HUES64 (cell line): ENCODE results near the gene CLCN1.

Experiments used
- H3K27ac ChIP-seq: 2 replicates; pipeline ENCODE4 v1.7.0; 2013; ENCODE audit warnings: low read depth, low read length, inconsistent platforms
- H3K27me3 ChIP-seq: 2 replicates; pipeline ENCODE4 v1.6.1; 2013; ENCODE audit warnings: mild to moderate bottlenecking, low read length; ENCODE audit not compliant: insufficient read depth
- H3K36me3 ChIP-seq: 2 replicates; pipeline ENCODE4 v1.6.1; 2013; ENCODE audit warnings: mild to moderate bottlenecking, low read length; ENCODE audit not compliant: insufficient read depth
- H3K4me1 ChIP-seq: 2 replicates; pipeline ENCODE4 v1.6.1; 2013; ENCODE audit warnings: mild to moderate bottlenecking, low read length, moderate library complexity; ENCODE audit not compliant: insufficient read depth
- H3K4me3 ChIP-seq: 2 replicates; pipeline ENCODE4 v1.5.1; 2013; ENCODE audit warnings: mild to moderate bottlenecking, low read length, moderate library complexity
- H3K9ac ChIP-seq: 2 replicates; pipeline ENCODE4 v1.6.1; 2013; ENCODE audit warnings: mild to moderate bottlenecking, low read depth, low read length
- H3K9me3 ChIP-seq: 2 replicates; pipeline ENCODE4 v1.6.1; 2013; ENCODE audit warnings: low read depth, low read length; ENCODE audit not compliant: insufficient read depth
- whole genome bisulfite sequencing: fragments of 150-250, 120-280 bp; methylation state at CpG from one replicate; pipeline ENCODE4 v1.1.7; 2013; ENCODE audit warnings: missing lambda C conversion rate; 5-methylcytosine and 5-hydroxymethylcytosine counted together

Gene CLCN1

DNA sequence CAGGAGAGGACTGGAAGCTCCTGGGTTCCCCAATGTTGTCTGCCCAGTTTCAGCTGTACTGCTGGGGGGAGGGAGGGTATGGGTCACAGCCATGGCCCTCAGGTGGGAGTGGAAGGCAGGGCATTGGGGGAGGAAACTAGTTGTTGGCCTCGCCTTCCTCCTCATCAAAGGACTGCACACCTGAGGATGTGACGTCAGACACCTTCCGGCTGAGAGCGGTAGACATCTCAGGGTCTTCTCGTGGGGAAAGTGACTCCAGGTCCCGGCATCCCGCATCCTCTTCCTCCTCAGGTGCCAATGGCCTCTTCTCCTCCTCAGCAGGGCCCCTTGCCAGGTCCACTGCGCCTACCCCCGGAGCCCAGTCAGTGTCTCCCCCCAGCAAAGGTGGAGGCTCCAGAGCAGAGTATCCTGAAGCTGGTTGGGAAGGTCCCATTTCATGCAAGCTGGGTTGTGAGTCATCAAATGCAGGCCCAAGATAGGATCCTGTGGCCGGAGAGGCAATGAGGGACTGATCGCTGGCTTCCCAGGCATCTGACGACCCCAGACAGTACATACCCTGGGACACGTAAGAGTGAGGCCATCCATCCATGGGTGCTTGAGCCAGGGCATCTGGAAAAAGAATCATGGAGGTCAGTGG is 40.6 kb downstream of the CLCN1 start:
- Histone ChIP-seq H3K4me3 (no peak overlapping the region), H3K9me3 (no peaks in the 10 kb centered on the region), H3K4me1 (peaks cover 17% of the 10 kb centered on the region), H3K9ac (no peak overlapping the region), H3K27ac (no peak overlapping the region), H3K36me3 (peaks cover 51% of the 10 kb centered on the region), H3K27me3 (peaks cover 6% of the 10 kb centered on the region; the same call in 1 of the 2 replicates)
- 95% methylated on average over 13 of the region's 13 CpGs for WGBS

DNA sequence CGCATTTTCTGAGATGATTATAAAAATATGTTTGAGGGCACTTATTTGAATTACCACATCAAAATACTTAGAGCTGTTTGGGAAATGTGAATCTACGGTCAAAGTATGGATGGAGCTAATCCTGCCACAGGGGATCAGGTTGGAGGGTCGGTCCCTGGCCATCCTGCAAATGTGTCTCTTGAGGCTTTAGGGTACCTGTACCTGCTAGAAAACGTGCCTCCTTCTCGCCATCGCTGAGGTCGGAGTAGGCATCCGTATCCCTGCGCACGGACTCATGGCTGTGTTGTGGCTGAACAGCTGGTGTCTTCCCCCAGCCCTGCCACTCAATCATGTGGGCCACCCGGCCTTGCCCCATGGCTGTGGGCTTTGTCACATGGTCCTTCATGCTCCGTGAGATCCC is 42.7 kb downstream of the CLCN1 start:
- Histone ChIP-seq H3K4me1 (peaks cover 18% of the 10 kb centered on the region), H3K9me3 (no peaks in the 10 kb centered on the region), H3K4me3 (no peak overlapping the region), H3K9ac (no peak overlapping the region), H3K27ac (no peak overlapping the region), H3K36me3 (peaks cover 51% of the 10 kb centered on the region), H3K27me3 (peaks cover 15% of the 10 kb centered on the region)
- WGBS, result 93% methylated on average over 11 of the region's 12 CpGs

DNA sequence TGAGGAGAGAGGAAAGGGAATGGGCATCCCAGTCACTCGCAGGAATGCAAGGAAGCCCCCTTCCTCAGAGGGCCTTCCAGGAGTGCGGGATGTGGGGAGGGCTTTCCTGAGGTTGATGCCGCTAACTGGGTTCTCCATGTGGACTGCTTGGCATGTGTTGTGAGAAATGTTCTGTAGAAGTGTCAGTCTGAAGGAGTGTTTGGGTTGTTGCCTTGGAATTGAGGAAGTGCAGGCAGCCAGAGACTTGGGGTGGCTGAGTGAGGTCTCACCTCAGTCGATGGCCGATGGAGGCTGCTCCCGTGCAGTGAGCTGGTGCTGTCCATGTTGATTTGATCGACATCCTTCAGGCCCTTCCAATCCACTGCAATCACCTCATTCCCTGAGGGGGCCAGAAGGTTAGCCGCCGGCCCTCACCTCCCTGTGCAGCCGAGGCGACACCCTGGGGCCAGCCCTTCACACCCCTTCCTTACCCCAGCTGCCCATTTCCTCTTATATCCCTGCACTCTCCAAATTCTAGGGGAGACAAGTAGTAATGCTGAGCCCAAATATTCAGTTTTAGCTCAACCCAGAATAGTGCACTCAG is 44.0 kb downstream of the CLCN1 start:
- peaks cover 20% of the 10 kb centered on the region for H3K4me1 ChIP-seq
- H3K9ac ChIP-seq, result no peak overlapping the region
- no peak overlapping the region for H3K27ac ChIP-seq
- 86% methylated on average over 11 of the region's 11 CpGs for WGBS
- peaks cover 28% of the 10 kb centered on the region for H3K27me3 ChIP-seq
- H3K4me3 ChIP-seq, result no peak overlapping the region
- H3K9me3 ChIP-seq, result no peaks in the 10 kb centered on the region
- peaks cover 44% of the 10 kb centered on the region for H3K36me3 ChIP-seq

DNA sequence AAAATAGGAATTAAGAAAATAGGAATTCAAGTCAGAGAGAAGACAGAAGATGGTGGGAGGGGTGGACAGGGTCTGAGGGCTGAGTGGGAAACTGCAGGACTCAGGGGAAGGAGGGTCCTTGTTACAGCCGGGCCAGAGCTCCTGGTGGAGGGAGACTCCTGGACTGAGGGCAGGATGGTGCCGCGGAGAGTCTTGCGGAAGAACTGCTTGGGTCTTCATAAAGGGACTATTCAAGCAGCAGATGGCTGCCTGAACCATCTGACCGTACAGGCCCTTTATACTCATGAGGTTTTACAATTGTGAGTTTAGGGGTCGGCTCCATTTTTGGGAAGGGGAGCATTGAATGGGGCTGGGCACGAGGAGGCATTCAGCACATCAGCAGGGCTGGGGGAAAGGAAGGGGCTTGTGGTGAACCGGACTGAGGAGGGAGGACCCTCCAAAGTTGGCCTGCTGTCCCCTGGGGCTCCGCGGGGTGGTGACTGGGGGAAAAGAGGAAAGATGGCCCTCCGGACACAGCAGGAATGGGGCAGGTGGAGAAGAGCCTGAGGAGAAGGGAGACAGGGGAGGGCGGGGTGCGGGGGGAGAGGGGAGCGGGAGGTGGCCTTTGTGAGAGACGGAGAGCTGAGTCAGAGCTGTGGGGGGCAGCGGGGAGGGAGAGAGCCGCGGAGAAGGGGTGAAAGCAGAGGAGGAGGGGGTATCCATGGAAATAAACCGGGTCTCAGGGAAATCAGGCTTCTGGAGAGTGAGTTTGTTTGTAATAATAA is 45.1 kb downstream of the CLCN1 start:
- 17% methylated on average over 19 of the region's 19 CpGs for WGBS
- H3K27ac ChIP-seq, result no peak overlapping the region; the same call in 1 of the 2 replicates
- peak overlapping the region; percentile 76 for H3K4me3 ChIP-seq
- H3K27me3 ChIP-seq, result peaks cover 30% of the 10 kb centered on the region
- peak overlapping the region; percentile 30; the same call in 1 of the 2 replicates for H3K9ac ChIP-seq
- peaks cover 39% of the 10 kb centered on the region for H3K36me3 ChIP-seq
- no peaks in the 10 kb centered on the region for H3K9me3 ChIP-seq
- peaks cover 20% of the 10 kb centered on the region for H3K4me1 ChIP-seq

DNA sequence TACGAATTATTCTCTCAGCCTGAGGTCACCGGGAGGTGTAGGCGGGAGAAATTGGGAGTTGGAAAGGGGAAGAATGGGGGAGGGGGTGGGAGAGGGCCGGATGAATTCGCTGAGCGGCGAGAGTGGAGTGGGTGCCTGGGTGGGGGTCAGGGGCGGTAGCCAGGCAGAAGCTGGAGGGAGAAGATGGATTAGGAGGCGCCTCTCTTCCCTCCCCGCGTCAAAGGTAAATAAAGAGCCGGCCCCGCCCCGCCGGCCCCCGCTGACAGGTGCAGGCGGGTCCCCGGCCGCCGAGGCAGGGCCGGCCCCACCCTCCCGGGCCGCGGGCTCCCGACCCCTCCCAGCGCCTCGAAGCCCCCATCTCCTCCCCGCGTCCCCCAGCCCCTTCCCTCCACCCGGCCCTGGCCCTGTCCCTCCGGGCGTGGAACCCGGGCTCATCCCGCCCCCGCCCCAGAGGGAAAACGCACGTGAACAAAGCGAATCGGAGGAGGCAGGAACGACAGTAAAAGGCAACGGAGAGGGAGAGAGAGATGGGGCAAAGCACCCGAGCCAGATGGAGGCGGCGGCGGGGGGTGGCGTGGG is 45.7 kb downstream of the CLCN1 start:
- Histone ChIP-seq H3K4me1 (peaks cover 20% of the 10 kb centered on the region), H3K27me3 (peaks cover 33% of the 10 kb centered on the region), H3K36me3 (peaks cover 32% of the 10 kb centered on the region), H3K9me3 (no peaks in the 10 kb centered on the region), H3K27ac (no peak overlapping the region; the same call in 1 of the 2 replicates), H3K9ac (peak overlapping the region; percentile 30; the same call in 1 of the 2 replicates), H3K4me3 (peak overlapping the region; percentile 76)
- under 1% methylated on average over 46 of the region's 46 CpGs for WGBS

DNA sequence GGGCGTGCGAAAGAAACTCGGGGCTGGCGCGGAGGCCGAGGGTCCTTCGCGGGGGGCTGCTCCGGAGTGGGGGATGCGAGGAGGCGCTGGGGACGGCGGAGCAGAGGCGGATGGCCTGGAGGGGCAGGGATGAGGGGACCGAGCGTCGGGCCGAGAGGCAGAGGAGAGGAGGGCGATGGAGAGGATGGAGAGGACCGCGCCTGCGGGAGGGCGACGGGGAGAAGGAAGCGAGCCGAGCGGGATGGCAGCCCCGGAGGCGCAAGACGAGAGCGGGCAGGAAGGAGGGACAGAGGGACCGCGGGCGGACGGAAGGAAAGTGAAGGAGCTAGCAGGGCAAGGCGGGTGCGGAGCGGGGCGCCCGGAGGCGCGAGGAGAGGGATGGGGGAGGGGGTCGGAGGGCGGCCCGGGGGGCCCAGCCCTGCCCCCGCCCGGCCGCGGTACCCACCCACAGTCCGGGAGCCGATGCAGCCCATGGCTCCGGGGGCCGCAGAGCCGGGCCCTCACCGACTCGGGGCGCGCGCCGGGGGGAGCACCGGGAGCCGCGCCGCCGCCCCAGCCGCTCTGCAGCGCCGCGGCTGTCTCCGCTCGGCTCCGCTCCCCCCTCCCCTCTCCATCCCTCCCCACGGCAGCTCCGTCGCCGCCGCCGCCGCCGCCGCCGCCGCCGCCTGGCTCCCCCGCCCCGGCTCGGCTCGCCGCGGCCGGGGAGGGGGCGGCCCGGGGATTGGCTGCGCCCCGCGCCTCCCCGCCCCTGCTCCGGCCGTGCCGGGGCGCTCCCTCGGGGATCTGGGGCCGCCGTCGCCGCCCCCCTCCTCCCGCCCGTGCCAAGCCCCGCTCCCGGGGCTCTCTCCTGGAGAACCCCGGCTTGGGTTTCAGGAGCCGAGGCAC is 46.5 kb downstream of the CLCN1 start, which contains the start of gene FAM131B:
Gene FAM131B, minus strand, starts transcription at position 583 of the 885 bp plus-strand sequence. Its CDS starts 110 bp downstream, at position 473.
- under 1% methylated on average over 112 of the region's 112 CpGs for WGBS
- Histone ChIP-seq H3K27ac (no peak within 1 kb of the TSS; the same call in 1 of the 2 replicates), H3K4me1 (peaks cover 20% of the 10 kb centered on the region), H3K9me3 (no peaks in the 10 kb centered on the region), H3K27me3 (peaks cover 33% of the 10 kb centered on the region), H3K4me3 (peak within 1 kb of the TSS; percentile 76), H3K36me3 (peaks cover 25% of the 10 kb centered on the region), H3K9ac (peak within 1 kb of the TSS; percentile 30)

DNA sequence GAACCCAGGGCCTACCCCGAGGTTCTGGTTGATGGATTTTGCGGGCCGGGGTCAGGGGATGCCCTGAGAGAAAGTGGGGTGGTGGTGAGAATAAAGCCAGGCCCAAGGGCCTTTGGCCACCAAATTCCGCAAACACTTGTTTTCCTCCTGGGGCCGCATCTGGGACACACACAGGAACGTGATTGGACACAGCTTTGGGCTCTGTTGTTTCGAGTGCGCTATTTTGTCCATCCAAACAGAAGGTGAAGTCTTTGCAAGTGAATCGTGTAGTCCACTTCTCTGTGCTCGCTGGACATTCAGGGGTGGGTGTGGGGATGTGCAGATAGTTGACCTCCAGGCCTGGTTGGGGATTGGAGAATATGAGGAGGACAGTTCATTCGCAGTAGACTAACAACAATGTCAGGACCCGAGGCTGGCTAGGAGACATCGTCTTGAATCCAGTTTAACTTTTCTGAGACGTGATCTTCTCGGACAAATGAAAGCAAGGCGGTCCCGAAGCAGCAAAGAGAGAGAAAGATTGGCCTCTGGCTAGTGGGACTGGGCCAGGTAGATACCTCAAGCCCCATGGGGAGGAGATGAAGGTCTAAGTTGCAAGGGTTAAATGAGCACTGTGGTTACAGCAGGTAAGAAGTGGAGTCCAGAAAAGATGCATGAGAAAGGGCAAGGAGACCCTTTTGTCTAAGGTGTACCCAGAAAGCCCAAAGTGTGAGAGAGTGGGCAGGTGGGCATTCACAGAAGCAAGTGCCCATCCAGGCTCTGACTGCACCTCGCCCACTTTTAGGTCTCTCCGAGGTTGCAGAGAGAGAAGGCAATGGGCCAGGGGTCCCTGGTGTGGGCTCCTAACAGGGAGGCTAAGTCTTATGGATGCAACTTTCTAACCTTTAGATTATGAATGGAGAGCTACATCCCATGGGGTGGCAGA is 47.4 kb downstream of the CLCN1 start:
- Histone ChIP-seq H3K36me3 (peaks cover 16% of the 10 kb centered on the region), H3K4me1 (peaks cover 26% of the 10 kb centered on the region), H3K9me3 (no peaks in the 10 kb centered on the region), H3K4me3 (peak overlapping the region; percentile 76), H3K9ac (peak overlapping the region; percentile 17; the same call in 1 of the 2 replicates), H3K27ac (no peak overlapping the region), H3K27me3 (peaks cover 33% of the 10 kb centered on the region)
- 46% methylated on average over 19 of the region's 19 CpGs for WGBS

DNA sequence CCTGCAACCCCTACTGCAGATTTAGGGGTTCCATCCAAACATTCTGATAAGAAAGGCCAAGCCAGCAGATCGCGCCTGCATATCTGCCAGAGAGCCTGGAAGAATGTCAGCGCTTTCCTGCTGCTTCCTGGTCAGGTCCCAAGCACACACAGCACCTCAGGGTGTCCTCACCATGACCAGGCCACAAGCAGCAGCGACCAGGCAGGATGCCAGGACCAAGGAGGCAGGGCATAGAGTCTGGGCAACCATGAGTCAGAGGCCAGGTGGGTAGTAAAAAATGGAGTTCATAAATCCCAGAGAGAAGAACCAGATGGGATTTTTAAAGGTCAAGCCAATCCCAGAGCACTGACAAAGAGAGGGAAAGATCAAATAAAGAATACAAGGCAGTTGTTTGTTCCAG is 52.1 kb downstream of the CLCN1 start:
- 92% methylated on average over 4 of the region's 4 CpGs for WGBS
- Histone ChIP-seq H3K36me3 (no peaks in the 10 kb centered on the region), H3K27ac (no peak overlapping the region), H3K9me3 (no peaks in the 10 kb centered on the region), H3K27me3 (peaks cover 24% of the 10 kb centered on the region), H3K4me3 (no peak overlapping the region), H3K9ac (no peak overlapping the region), H3K4me1 (peaks cover 42% of the 10 kb centered on the region)

DNA sequence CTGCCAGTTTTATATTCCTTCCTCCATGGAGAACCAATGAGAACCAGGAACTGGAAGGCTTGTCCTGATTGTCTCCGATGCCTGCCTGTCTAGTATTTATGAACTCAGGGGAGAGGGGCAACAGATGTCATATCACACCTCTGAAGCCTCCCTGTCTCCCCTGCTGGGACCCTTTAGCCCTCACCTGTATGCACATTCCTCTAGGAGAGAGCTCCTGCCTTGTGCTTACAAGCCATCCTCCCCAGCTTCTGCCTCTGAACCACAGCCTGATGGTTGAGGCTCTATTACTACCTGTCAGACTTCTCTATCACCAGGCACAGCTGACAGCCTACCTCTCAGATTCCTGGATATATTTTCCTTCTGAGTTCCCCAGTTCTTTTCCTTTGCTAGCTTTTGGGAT is 52.5 kb downstream of the CLCN1 start:
- no peaks in the 10 kb centered on the region for H3K9me3 ChIP-seq
- H3K27ac ChIP-seq, result no peak overlapping the region; the same call in 1 of the 2 replicates
- H3K27me3 ChIP-seq, result peaks cover 20% of the 10 kb centered on the region
- no peak overlapping the region for H3K9ac ChIP-seq
- no peak overlapping the region for H3K4me3 ChIP-seq
- 80% methylated on average over 1 of the region's 1 CpG for WGBS
- H3K4me1 ChIP-seq, result peaks cover 38% of the 10 kb centered on the region
- H3K36me3 ChIP-seq, result no peaks in the 10 kb centered on the region
